HUES48 (cell line): ENCODE measurements around the gene IL21R.

ENCODE experiments used
- H3K27ac ChIP-seq: one replicate; pipeline ENCODE4 v1.7.0; 2013; ENCODE audit warnings: low read depth, low read length, inconsistent platforms
- H3K27me3 ChIP-seq: 2 replicates; pipeline ENCODE4 v1.6.1; 2013; ENCODE audit warnings: mild to moderate bottlenecking, low read length; ENCODE audit not compliant: control insufficient read depth, insufficient read depth
- H3K36me3 ChIP-seq: 2 replicates; pipeline ENCODE4 v1.6.1; 2013; ENCODE audit warnings: low read length; ENCODE audit not compliant: control insufficient read depth, insufficient read depth
- H3K4me1 ChIP-seq: 2 replicates; pipeline ENCODE4 v1.6.1; 2013; ENCODE audit warnings: mild to moderate bottlenecking, low read length; ENCODE audit not compliant: control insufficient read depth, insufficient read depth
- H3K4me3 ChIP-seq: 2 replicates; pipeline ENCODE4 v1.5.1; 2013; ENCODE audit warnings: mild to moderate bottlenecking, low read depth, low read length
- H3K9ac ChIP-seq: 2 replicates; pipeline ENCODE4 v1.6.1; 2013; ENCODE audit warnings: mild to moderate bottlenecking, low read depth, low read length, moderate library complexity
- H3K9me3 ChIP-seq: 2 replicates; pipeline ENCODE4 v1.6.1; 2013; ENCODE audit warnings: low read length; ENCODE audit not compliant: control insufficient read depth, insufficient read depth

The IL21R gene

DNA sequence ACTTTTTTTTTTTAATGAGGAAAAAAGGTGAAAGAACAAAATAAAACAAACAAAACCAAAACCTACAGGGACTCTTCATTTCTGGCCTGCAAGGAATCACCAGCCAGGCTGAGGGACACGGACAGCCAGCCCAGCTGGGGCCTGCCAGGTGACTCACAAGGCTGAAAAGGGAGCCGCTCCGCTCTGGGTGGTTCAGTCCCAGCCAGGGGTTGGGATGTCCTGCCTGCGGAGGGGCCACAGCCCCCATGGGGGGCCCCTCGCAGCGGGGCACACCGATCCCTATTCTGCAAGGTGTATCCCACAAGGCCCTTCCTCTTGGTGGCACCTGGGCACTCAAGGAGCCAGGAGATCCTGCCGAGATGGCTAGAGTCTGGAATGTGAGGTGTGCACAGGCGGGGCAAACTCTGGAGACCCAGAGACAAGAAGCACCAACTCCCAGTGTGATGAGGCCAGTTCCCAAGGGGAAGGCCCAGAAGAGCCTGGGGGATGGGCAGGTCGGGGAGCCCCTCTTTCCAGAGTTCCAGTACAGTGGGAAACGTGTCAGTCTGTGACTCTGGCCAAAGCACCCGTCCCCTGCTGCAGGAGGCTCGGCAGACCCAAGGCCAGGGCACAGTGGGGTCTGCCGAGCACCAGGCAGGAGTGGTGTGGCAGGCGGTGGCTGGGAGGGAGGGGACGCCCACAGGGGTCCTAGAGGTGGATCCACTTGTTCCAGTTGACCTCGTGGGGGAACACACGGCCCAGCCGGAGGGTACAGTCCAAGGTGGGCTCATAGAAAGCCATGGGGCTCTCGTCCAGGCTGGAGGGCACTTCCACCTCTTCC is 58.9 kb downstream of the IL21R start:
- Histone ChIP-seq H3K36me3 (peaks cover 70% of the 10 kb centered on the region), H3K9me3 (no peaks in the 10 kb centered on the region), H3K9ac (no peak overlapping the region)

GRCh38 chr16:27461483-27462171 is 59.7 kb downstream of the IL21R start:
- peaks cover 77% of the 10 kb centered on the region for H3K36me3 ChIP-seq

More for the DNA sequence above, 58.9 kb downstream of the IL21R start:
- Histone ChIP-seq H3K4me3 (no peak overlapping the region), H3K27me3 (no peaks in the 10 kb centered on the region), H3K27ac (no peak overlapping the region), H3K4me1 (no peaks in the 10 kb centered on the region)

GRCh38 chr16:27462200-27462845 is 60.3 kb downstream of the IL21R start:
- H3K4me3 ChIP-seq = no peak overlapping the region
- H3K36me3 ChIP-seq = peaks cover 84% of the 10 kb centered on the region
- no peaks in the 10 kb centered on the region for H3K4me1 ChIP-seq
- H3K27ac ChIP-seq = no peak overlapping the region
- H3K27me3 ChIP-seq = no peaks in the 10 kb centered on the region
- no peaks in the 10 kb centered on the region for H3K9me3 ChIP-seq
- H3K9ac ChIP-seq = no peak overlapping the region

More at GRCh38 chr16:27461483-27462171, 59.7 kb downstream of the IL21R start:
- no peak overlapping the region for H3K4me3 ChIP-seq
- no peak overlapping the region for H3K27ac ChIP-seq
- H3K4me1 ChIP-seq = no peaks in the 10 kb centered on the region
- H3K9ac ChIP-seq = no peak overlapping the region
- H3K9me3 ChIP-seq = no peaks in the 10 kb centered on the region
- H3K27me3 ChIP-seq = no peaks in the 10 kb centered on the region

GRCh38 chr16:27462846-27463682 is 61.1 kb downstream of the IL21R start:
- Histone ChIP-seq H3K27me3 (no peaks in the 10 kb centered on the region), H3K9me3 (no peaks in the 10 kb centered on the region), H3K4me3 (no peak overlapping the region), H3K9ac (no peak overlapping the region), H3K27ac (no peak overlapping the region), H3K4me1 (no peaks in the 10 kb centered on the region), H3K36me3 (peaks cover 91% of the 10 kb centered on the region)

DNA sequence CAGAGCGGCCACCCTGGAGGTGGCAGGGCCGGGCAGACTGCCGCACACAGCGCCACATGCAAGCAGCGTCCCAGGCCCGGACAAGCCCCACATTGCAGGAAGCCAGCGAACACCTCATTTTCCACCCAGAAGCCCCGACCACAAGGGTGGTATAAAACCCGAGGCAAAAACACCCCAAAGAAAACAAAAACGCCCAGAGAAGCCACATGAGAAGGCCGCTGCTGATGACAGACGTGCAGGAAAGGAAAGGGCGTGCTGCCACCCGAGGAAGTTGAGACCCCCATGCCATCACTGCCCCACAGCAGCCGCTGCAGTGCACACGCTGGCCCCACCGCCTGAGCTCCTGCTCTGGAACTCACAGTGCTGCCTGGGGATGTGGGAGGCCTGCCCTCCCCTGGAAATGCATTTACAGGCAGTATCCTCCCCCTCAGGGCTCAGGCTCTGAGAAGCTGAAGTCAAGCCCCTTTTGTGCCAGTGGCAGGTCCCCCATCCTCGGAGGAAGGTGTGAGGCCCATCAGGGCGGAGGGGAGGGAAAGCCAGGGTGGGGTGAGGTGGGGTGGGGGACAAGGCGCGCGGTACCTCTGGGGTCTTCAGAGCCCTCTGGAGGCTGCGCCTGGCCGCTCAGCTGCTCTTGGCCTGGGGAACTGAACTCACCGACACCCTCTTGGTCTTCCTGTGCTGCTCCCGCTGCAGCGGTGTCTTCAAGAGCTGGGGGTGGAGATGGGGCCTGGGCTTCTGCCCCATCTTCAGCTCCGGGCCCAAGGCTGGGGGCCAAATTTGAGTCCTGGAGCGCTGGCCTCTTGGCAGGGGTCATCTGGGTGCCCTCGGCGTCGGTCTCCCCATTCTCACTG is 62.0 kb downstream of the IL21R start:
- Histone ChIP-seq H3K4me1 (no peaks in the 10 kb centered on the region), H3K9ac (no peak overlapping the region), H3K9me3 (no peaks in the 10 kb centered on the region), H3K36me3 (peaks cover 98% of the 10 kb centered on the region), H3K27ac (no peak overlapping the region), H3K27me3 (no peaks in the 10 kb centered on the region), H3K4me3 (no peak overlapping the region)

DNA sequence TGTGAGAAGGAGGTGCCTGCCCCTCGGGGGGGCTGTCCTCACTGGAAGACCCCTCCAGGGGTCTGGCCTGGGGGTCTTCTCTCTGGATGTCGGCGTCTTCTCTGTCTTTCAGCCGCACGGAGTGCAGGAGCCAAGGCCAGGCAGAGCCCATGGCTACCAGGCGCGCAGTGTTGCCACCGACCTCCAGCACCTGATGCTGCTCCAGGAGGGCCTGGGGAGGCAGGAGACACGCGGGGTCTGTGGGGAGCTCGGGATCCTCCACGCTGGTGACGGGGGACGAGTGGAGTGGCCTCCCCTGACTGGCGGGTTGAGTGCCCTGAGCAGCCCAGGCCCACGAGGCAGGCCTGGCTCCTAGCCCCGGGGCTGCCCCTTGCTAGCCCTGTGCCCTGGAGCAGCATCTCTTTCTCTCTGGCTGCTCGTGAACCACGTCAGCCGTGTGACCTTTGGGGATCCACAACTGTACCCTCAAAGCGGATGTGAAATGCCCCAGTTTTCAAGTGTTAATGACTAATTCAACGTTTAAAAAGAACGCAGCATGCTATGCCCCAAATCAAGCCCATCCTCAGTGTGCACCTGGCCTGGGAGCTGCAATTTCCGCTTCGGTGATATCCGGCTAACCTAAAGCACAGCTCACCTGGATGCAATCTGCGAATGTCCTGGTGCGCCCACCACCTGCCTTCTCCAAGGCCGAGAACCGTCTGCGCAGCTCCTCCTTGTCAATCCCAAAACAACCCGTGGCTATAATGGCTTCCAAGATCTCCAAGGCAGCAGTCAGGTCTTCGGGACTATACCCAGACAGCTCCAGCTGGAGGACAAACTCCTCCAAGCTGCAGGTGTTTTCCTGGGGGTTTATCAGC is 62.9 kb downstream of the IL21R start:
- peaks cover 99% of the 10 kb centered on the region for H3K36me3 ChIP-seq
- no peaks in the 10 kb centered on the region for H3K9me3 ChIP-seq
- no peak overlapping the region for H3K4me3 ChIP-seq
- no peak overlapping the region for H3K27ac ChIP-seq
- H3K27me3 ChIP-seq = no peaks in the 10 kb centered on the region
- H3K9ac ChIP-seq = no peak overlapping the region
- no peaks in the 10 kb centered on the region for H3K4me1 ChIP-seq

DNA sequence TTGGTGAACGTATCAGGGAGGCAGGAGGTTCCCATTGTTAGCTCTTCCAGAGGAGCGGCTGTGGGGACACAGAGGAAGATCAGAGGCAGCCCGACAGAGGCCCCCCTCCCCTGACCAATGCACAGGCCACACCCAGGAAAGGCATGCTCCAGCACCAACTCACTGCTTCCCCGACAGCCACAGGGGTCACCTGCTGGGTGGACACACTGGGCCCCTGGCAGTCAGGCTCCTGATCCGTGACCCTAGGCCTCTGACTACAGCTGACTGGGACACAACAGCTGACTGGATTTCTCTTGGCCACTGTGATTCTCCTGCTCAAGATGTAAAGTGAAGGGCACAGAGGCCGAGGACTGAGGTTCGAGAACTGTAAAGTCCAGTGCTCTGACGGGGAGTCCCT is 63.5 kb downstream of the IL21R start:
- Histone ChIP-seq H3K9me3 (no peaks in the 10 kb centered on the region), H3K36me3 (peaks cover 99% of the 10 kb centered on the region), H3K4me1 (no peaks in the 10 kb centered on the region), H3K4me3 (no peak overlapping the region), H3K27ac (no peak overlapping the region), H3K27me3 (no peaks in the 10 kb centered on the region), H3K9ac (no peak overlapping the region)

DNA sequence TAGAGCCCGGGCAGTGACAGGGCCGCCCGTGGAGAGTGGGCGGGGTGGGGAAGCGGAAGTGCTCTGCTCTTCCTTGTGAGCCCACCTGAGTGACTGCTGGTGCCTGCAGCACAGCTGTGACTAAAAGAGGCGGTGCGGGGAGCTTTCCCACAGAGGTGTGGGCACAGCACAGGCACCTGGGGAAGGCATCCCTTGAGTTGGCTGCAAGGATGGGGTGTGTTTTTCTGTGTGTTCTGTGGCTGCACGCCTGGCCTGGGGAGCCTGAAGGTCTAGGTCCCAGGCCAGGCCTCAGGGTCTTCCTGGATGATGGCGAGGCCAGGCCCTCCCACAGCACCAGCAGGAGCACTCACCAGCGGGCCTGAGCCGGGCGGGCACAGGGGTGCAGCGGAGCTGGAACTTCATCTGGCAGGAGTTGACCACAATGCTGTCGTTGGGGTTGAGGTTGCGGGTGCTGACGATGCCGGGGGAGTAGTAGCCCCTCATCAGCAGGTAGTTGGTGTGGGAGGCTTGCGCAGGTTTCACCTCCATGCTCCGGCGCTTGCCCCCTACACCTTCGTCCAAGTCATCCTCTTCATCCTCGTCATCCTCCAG is 67.1 kb downstream of the IL21R start:
- Histone ChIP-seq H3K27ac (no peak overlapping the region), H3K4me1 (no peaks in the 10 kb centered on the region), H3K36me3 (peaks cover 100% of the 10 kb centered on the region), H3K27me3 (no peaks in the 10 kb centered on the region), H3K9ac (no peak overlapping the region), H3K9me3 (no peaks in the 10 kb centered on the region), H3K4me3 (no peak overlapping the region)
